ENCODE measurements around the gene TOGARAM1.

Gene TOGARAM1, protein sequence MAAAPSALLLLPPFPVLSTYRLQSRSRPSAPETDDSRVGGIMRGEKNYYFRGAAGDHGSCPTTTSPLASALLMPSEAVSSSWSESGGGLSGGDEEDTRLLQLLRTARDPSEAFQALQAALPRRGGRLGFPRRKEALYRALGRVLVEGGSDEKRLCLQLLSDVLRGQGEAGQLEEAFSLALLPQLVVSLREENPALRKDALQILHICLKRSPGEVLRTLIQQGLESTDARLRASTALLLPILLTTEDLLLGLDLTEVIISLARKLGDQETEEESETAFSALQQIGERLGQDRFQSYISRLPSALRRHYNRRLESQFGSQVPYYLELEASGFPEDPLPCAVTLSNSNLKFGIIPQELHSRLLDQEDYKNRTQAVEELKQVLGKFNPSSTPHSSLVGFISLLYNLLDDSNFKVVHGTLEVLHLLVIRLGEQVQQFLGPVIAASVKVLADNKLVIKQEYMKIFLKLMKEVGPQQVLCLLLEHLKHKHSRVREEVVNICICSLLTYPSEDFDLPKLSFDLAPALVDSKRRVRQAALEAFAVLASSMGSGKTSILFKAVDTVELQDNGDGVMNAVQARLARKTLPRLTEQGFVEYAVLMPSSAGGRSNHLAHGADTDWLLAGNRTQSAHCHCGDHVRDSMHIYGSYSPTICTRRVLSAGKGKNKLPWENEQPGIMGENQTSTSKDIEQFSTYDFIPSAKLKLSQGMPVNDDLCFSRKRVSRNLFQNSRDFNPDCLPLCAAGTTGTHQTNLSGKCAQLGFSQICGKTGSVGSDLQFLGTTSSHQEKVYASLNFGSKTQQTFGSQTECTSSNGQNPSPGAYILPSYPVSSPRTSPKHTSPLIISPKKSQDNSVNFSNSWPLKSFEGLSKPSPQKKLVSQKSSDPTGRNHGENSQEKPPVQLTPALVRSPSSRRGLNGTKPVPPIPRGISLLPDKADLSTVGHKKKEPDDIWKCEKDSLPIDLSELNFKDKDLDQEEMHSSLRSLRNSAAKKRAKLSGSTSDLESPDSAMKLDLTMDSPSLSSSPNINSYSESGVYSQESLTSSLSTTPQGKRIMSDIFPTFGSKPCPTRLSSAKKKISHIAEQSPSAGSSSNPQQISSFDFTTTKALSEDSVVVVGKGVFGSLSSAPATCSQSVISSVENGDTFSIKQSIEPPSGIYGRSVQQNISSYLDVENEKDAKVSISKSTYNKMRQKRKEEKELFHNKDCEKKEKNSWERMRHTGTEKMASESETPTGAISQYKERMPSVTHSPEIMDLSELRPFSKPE (N-terminal part only)

DNA sequence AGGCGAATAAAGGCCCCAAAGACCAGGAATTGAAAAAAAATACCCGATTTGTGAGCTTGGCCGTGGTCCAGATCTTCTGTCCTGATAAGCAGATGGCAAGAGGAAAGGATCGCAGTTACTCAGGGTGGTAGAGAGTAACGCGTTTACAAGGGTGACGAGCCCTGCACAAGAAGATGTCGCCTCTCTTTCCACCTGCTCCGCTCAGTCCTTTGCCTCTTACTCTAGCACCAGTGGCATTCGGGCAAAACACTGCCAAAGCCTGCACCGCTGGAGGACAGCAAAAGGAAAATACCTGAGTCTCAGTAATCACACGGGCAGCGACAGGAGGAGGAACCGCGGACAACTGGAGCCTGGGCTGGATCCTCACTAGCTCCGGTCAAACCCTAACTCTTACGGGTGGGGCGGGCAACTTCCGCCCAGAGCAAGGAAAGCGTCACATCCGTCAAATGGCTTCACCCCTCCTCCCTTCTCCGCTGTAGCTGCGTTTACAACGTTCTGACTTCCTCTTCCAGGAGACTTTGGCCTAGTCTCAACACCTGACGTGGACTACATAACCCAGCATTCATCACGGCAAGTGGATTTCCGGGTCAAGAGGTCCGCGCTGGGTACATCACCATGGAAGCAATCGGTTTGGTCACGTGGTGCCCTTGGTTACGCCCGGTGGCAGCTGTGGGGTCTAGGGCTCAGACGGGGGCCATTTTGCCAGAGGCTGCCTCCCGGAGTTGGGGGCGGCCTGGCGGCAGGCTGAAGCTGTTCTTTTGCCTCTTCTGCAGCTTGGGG is at the start of gene TOGARAM1, which contains the start of gene KLHL28:
TOGARAM1 (plus strand) TSS at position 637 of the 780 bp plus-strand sequence. CDS start 232 bp downstream, outside the sequence.
KLHL28 (minus strand) TSS at position 394 of the 780 bp plus-strand sequence. CDS start 16,019 bp downstream, outside the sequence.
- DNase-seq (ENCODE audit: low spot score) = peak; percentile 99

- no peak for DNase-seq (ENCODE audit: low spot score)
These were observed 47.1 kb upstream of the TOGARAM1 start for GRCh38 chr14:44914849-44915248.

DNA sequence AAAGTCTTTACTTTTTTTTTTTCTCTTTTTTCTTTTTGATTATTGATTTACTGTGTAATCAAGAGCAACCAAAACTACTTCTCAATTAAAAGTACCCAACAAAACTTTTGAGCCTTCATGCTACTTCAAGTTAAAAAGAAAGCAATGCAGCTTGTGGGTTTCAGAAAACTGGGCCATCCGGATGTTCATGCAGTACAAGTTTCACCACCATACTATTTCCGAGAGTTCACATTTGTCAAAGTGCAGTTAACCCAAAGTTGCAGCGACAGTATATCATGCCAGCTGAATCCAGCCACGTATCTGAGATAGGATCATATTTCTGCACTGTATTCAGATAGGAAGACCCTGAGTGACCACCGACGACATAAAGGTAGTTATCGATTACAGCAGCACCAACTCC is 33.2 kb upstream of the TOGARAM1 start:
- DNase-seq (ENCODE audit: low spot score) = no peak

DNA sequence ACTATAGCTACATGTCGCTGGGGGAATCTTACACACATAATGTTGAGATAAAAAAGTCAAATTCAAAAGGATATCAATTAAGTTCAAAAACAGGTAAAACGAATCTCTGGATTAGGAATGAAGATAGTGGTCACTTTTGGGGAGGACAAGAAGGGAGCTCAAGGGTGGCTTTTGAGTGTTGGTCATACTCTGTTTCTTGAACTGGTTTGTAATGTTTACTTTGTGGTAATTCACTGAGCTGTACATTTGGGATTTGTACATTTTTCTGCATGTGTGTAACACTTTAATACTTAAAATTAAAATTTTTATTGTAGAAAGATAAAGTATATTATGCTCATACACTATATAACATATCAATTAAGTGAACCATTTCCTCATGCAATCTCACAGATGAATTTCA is 26.8 kb upstream of the TOGARAM1 start:
- no peak for DNase-seq (ENCODE audit: low spot score)

- DNase-seq (ENCODE audit: low spot score) = no peak
These were observed 24.4 kb upstream of the TOGARAM1 start for GRCh38 chr14:44937547-44937946.

DNA sequence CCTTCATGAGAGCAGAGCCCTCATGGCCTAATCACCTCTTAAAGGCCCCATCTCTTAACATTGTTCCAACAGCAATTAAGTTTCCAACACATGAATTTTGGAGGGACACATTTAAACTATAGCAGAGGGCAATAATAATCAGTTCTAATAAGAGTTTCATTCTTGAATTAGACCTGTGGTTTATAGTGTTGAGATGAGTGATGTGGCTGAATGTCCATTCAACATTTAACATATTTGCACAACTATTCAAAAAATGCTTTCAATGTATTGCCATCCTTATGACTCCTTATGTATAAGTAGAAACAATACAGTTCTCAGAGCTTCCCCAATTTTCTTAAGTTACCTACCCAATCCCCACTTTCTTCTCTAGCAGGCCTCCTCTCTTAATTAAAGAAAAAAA is 21.8 kb upstream of the TOGARAM1 start:
- DNase-seq (ENCODE audit: low spot score) = no peak

DNA sequence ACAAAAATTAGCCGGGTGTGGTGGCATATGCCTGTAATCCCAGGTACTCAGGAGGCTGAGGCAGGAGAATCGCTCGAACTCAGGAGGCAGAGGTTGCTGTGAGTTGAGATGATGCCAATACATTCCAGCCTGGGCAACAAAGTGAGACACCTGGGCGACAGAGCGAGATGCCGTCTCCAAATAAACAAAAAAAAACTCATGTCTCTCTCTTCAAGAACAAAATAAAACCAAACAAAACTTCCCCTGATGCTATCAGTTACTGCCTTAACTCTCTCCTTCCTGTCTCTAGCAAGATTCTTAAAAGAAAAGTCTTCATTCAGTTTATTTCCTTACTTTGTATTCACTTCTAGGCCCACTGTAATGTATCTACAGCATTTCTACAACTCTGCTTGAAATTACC is 21.0 kb upstream of the TOGARAM1 start:
- DNase-seq (ENCODE audit: low spot score) = no peak

- DNase-seq (ENCODE audit: low spot score) = no peak
These were observed 20.4 kb upstream of the TOGARAM1 start for GRCh38 chr14:44941591-44941990.

GRCh38 chr14:44942436-44942835 is 19.6 kb upstream of the TOGARAM1 start:
- peak; percentile 82 for DNase-seq (ENCODE audit: low spot score)

GRCh38 chr14:44944107-44944506 is 17.9 kb upstream of the TOGARAM1 start:
- no peak for DNase-seq (ENCODE audit: low spot score)

DNA sequence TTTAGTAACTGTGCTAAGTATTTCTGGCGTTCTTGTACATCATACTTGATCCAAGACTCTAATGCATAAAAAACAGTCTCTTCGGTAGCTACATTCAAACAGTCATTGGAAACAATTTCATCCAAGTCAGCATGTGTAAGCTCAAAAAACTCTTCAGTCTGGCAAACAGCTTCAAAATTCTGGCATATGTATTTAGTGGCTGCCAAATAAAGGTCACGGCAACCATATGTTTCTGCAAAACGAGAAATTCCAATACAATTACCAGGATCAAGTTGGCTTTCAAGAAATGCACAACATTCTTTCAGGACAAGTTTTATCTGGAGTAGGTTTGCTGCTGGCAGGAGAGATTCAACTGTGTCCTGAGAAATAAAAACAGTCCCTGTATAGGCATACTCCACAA is 16.7 kb upstream of the TOGARAM1 start:
- no peak for DNase-seq (ENCODE audit: low spot score)

- DNase-seq (ENCODE audit: low spot score) = no peak
These were observed 10.9 kb upstream of the TOGARAM1 start for GRCh38 chr14:44951051-44951450.

GRCh38 chr14:44952391-44953110 is 9.4 kb upstream of the TOGARAM1 start:
- no peak for DNase-seq (ENCODE audit: low spot score)

GRCh38 chr14:44954750-44955149 is 7.2 kb upstream of the TOGARAM1 start:
- no peak for DNase-seq (ENCODE audit: low spot score)

DNA sequence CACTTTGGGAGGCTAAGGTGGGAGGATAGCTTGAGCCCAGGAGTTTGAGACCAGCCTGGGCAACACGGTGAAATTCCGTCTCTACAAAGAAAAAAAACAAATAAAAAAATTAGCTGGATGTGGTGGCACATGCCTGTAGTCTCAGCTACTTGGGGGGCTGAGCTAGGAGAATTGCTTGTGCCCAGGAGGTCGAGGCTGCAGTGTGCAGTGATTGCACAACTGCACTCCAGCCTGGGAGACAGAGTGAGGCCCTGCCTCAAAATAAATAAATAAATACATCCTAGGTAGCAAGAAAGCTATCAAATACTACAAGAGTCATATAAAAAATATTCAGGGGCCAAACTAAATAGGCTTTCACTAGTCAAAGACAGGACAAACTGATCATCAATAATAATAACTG is 6.5 kb upstream of the TOGARAM1 start:
- no peak for DNase-seq (ENCODE audit: low spot score)

- no peak for DNase-seq (ENCODE audit: low spot score)
These were observed 5.1 kb upstream of the TOGARAM1 start for GRCh38 chr14:44956866-44957265.

GRCh38 chr14:44959538-44959937 is 2.5 kb upstream of the TOGARAM1 start:
- no peak for DNase-seq (ENCODE audit: low spot score)

DNA sequence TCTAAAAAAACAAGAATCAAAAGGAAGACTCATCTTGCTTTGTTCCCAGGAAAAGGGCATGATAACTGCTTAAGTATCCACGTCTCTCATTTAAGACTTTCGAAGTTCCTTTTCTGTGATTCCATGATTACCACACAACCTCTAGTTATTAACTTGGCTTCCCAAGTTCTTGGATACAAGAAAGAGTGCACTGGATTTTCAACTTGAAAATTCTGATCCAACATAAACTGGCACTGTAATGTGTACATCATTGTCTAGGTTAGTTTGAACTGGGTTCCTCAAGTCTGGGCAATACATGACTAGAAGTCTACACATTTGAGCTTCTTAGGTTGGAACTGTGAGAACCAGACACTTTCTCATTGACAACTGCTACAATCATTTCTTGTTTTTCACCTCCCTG is 1.8 kb upstream of the TOGARAM1 start:
- no peak for DNase-seq (ENCODE audit: low spot score)

GRCh38 chr14:44960646-44961045 is 1.3 kb upstream of the TOGARAM1 start:
- DNase-seq (ENCODE audit: low spot score) = no peak

GRCh38 chr14:44961151-44961553 is 838 bp upstream of the TOGARAM1 start:
- peak; percentile 51 for DNase-seq (ENCODE audit: low spot score)
